GM21717 (cell line): Measurements from ENCODE around the gene SIPA1L3.

Source experiments
- ATAC-seq: cut with Tn5 transposase; IDR thresholded peaks from one replicate; pipeline ENCODE4 v1.9.1; 2021; ENCODE audit warnings: mild to moderate bottlenecking, moderate library complexity; ENCODE audit not compliant: unreplicated experiment

Gene SIPA1L3

GRCh38 chr19:38203197-38203596 is 296.2 kb downstream of the SIPA1L3 start:
- no peak for ATAC-seq

- no peak for ATAC-seq
Observed at GRCh38 chr19:38204096-38204495, 297.1 kb downstream of the SIPA1L3 start.

- no peak for ATAC-seq
Observed at GRCh38 chr19:38204728-38205127, 297.7 kb downstream of the SIPA1L3 start.

GRCh38 chr19:38206006-38206745 is 299.2 kb downstream of the SIPA1L3 start:
- no peak for ATAC-seq

GRCh38 chr19:38206928-38207327 is 299.9 kb downstream of the SIPA1L3 start:
- no peak for ATAC-seq

- no peak for ATAC-seq
Observed at GRCh38 chr19:38207543-38207942, 300.5 kb downstream of the SIPA1L3 start.

GRCh38 chr19:38208571-38208970 is 301.6 kb downstream of the SIPA1L3 start:
- no peak for ATAC-seq

GRCh38 chr19:38209152-38209551 is 302.1 kb downstream of the SIPA1L3 start:
- no peak for ATAC-seq

GRCh38 chr19:38209671-38210457 is 302.9 kb downstream of the SIPA1L3 start:
- no peak for ATAC-seq

- no peak for ATAC-seq
Observed at GRCh38 chr19:38210458-38210987, 303.5 kb downstream of the SIPA1L3 start.

GRCh38 chr19:38211151-38211591 is 304.2 kb downstream of the SIPA1L3 start:
- no peak for ATAC-seq

- no peak for ATAC-seq
Observed at GRCh38 chr19:38211766-38212165, 304.8 kb downstream of the SIPA1L3 start.

- no peak for ATAC-seq
Observed at GRCh38 chr19:38213469-38213868, 306.5 kb downstream of the SIPA1L3 start.

- ATAC-seq: no peak
Observed at GRCh38 chr19:38213911-38214625, 307.1 kb downstream of the SIPA1L3 start.

- ATAC-seq: no peak
Observed at GRCh38 chr19:38216785-38217641, 310.0 kb downstream of the SIPA1L3 start.

- no peak for ATAC-seq
Observed at GRCh38 chr19:38218204-38218603, 311.2 kb downstream of the SIPA1L3 start.

GRCh38 chr19:38219221-38219620 is 312.2 kb downstream of the SIPA1L3 start:
- ATAC-seq: no peak

- no peak for ATAC-seq
Observed at GRCh38 chr19:38221421-38221820, 314.4 kb downstream of the SIPA1L3 start.

GRCh38 chr19:38221919-38222830 is 315.2 kb downstream of the SIPA1L3 start:
- no peak for ATAC-seq
